Karpas-422 (cell line): ENCODE data around the gene DOK7. TPM values are rescaled to one million over a fixed set of nuclear protein-coding genes. Genes with fewer than 3 reads are reported as not detected.

Experiments
- DNase-seq: peaks from one replicate; pipeline ENCODE4 v3.0.0-alpha.2; 2015
- H2AFZ ChIP-seq: fragments of 200-600 bp; sonication (generic); 2 replicates; pipeline ENCODE4 v1.6.1; 2014; ENCODE audit warnings: antibody characterized with exemption, low read length, mixed read lengths
- H3K27ac ChIP-seq: fragments of 200-600 bp; sonication (generic); 2 replicates; pipeline ENCODE4 v1.5.1; 2014; ENCODE audit warnings: mild to moderate bottlenecking, low read length, moderate library complexity
- H3K27me3 ChIP-seq: fragments of 200-600 bp; sonication (generic); 2 replicates; pipeline ENCODE4 v1.6.1; 2014; ENCODE audit warnings: low read length, mixed read lengths
- H3K36me3 ChIP-seq: fragments of 200-600 bp; sonication (generic); 2 replicates; pipeline ENCODE4 v1.6.1; 2014; ENCODE audit warnings: low read length, mixed read lengths; ENCODE audit not compliant: insufficient read depth
- H3K4me1 ChIP-seq: fragments of 200-600 bp; sonication (generic); 2 replicates; pipeline ENCODE4 v1.6.1; 2014; ENCODE audit warnings: mild to moderate bottlenecking, low read length, mixed read lengths
- H3K4me2 ChIP-seq: fragments of 200-600 bp; sonication (generic); 2 replicates; pipeline ENCODE4 v1.6.1; 2014; ENCODE audit warnings: low read length, low read depth, mild to moderate bottlenecking; ENCODE audit not compliant: poor library complexity, severe bottlenecking
- H3K4me3 ChIP-seq: fragments of 200-600 bp; sonication (generic); 2 replicates; pipeline ENCODE4 v1.5.1; 2014; ENCODE audit warnings: mild to moderate bottlenecking, antibody characterized with exemption, low read length, mixed read lengths
- H3K79me2 ChIP-seq: fragments of 200-600 bp; sonication (generic); 2 replicates; pipeline ENCODE4 v1.6.1; 2014; ENCODE audit warnings: mild to moderate bottlenecking, low read length, mixed read lengths
- H3K9ac ChIP-seq: fragments of 200-600 bp; sonication (generic); 2 replicates; pipeline ENCODE4 v1.6.0; 2014; ENCODE audit warnings: low read length
- H3K9me2 ChIP-seq: fragments of 200-600 bp; sonication (generic), shearing (Covaris generic); replicated peaks from 2 replicates; pipeline ENCODE4 v1.6.0; 2014; ENCODE audit warnings: mild to moderate bottlenecking, low read length, moderate library complexity; ENCODE audit not compliant: insufficient read depth
- H3K9me3 ChIP-seq: fragments of 300-700, 200-600 bp; sonication (generic); 2 replicates; pipeline ENCODE4 v1.6.1; 2014; ENCODE audit warnings: low read length, mixed read lengths
- H4K20me1 ChIP-seq: fragments of 200-600 bp; sonication (generic); 2 replicates; pipeline ENCODE4 v1.6.1; 2014; ENCODE audit warnings: mild to moderate bottlenecking, antibody characterized with exemption, low read length, low read depth; ENCODE audit not compliant: insufficient read depth
- total RNA-seq: library from RNA; depleted of rRNA; stranded (reverse); fragments of >200 nt; shearing (Covaris generic); gene quantifications from 2 replicates; pipeline ENCODE4 v1.2.3, GENCODE V29; 2014; ENCODE audit warnings: low replicate concordance

The DOK7 gene
- total RNA-seq, 1 experiment from 2014 or later = 1.6 TPM

DNA sequence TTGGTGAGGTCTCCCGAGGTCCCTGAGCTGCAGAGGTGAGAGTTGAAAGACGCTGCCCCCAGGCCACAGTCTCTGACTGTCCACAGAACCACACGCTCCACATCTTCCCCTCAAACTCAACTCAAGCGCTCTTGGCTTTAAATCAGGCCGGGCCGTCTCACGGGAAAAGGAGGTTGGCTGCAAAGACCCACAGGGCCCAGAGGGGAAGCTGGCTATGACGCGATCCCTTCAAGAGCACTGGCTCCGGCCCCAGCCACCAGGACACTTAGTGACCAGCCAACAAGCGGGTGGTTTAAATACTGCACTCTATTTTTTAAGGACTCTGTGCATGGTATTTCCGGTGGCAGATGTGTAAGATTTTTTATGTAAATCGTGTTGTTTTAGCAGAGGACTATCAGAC is 49.2 kb downstream of the DOK7 start:
- Histone ChIP-seq H3K4me2 (no peak overlapping the region), H3K9me3 (no peaks in the 10 kb centered on the region), H3K9me2 (no peaks in the 10 kb centered on the region), H3K36me3 (peaks cover 11% of the 10 kb centered on the region; the same call in 1 of the 2 replicates), H3K27me3 (no peaks in the 10 kb centered on the region), H3K27ac (no peak overlapping the region), H4K20me1 (no peaks in the 10 kb centered on the region), H3K9ac (no peak overlapping the region), H3K79me2 (no peaks in the 10 kb centered on the region), H2AFZ (no peak overlapping the region), H3K4me1 (no peaks in the 10 kb centered on the region), H3K4me3 (no peak overlapping the region)
- DNase-seq = no peak

DNA sequence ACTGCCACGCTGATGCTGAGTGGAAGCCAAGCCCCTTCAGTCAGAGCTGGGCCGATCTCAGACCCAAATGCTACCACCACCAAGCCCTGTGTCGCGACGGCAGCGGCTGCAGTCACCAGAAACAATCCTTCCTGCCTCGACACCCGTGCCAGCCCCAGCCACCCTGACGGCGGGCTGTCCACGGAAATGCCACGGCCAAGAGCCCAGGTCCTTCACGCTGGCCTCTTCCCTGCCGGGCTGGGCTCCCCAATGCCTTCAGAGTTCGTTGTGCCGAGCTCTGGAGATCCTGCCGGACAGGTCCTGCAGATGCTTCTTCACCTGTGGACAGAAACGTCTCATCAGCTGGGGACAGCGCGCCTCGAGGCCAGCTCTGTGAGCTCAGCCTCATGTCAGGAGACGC is 49.6 kb downstream of the DOK7 start:
- no peak overlapping the region for H2AFZ ChIP-seq
- H3K4me3 ChIP-seq = no peak overlapping the region
- peaks cover 11% of the 10 kb centered on the region; the same call in 1 of the 2 replicates for H3K36me3 ChIP-seq
- DNase-seq = no peak
- no peaks in the 10 kb centered on the region for H3K9me2 ChIP-seq
- no peak overlapping the region for H3K4me2 ChIP-seq
- no peaks in the 10 kb centered on the region for H3K27me3 ChIP-seq
- no peaks in the 10 kb centered on the region for H3K79me2 ChIP-seq
- H3K4me1 ChIP-seq = no peaks in the 10 kb centered on the region
- H3K27ac ChIP-seq = no peak overlapping the region
- H3K9me3 ChIP-seq = no peaks in the 10 kb centered on the region
- no peaks in the 10 kb centered on the region for H4K20me1 ChIP-seq
- H3K9ac ChIP-seq = no peak overlapping the region

DNA sequence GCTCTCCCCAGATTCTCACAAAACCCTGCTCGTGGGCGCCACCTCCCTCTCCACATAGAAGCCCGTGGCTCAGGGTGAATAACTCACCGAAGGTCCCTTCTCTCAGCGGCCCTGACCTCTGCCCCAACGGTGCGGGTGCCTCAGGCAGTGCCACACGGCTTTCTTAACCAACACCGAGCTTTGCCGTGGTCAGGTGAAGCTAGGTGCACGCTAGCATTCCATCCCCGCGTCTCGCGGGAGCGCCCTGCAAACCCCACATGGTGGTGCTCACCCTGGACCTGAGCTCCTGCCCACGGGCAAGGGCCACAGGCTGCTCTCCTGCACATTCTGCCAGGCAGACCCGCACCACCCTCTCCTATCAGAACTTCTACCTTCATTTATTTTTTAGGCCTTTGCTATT is 50.7 kb downstream of the DOK7 start:
- Histone ChIP-seq H3K9me3 (no peaks in the 10 kb centered on the region), H3K4me3 (no peak overlapping the region), H3K9me2 (no peaks in the 10 kb centered on the region), H2AFZ (no peak overlapping the region), H3K9ac (no peak overlapping the region), H3K4me2 (no peak overlapping the region), H4K20me1 (no peaks in the 10 kb centered on the region), H3K36me3 (peaks cover 11% of the 10 kb centered on the region; the same call in 1 of the 2 replicates), H3K4me1 (no peaks in the 10 kb centered on the region), H3K27ac (no peak overlapping the region), H3K27me3 (no peaks in the 10 kb centered on the region), H3K79me2 (no peaks in the 10 kb centered on the region)
- no peak for DNase-seq

DNA sequence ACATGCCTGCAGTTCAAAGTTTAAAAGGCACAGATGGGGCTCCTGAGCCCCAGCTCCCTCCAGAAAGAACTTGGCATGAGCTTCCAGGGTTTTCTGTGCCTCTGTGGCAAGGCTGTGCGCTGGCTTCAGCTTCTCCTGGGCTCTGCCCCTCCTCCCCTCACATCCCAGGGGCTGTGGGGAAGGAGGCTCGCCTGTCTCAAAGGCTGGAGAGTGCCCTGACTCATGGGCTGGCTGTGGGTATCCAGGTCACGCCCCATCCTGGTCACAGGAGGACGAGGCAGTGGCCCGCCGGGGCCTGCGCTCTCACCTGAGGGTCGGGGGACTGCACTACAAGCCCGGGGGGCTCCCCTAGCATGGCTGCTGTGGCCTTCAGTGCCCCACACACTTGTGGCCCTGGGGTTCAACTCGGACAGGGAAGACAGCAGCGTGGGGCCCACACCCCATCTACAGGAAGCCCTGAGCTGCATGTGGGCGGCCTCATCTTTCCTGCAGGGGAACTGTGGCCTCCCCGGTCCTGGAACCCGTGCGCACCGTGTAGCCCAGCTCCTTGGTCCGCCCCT is 51.2 kb downstream of the DOK7 start:
- H3K4me2 ChIP-seq = no peak overlapping the region
- no peak overlapping the region for H3K4me3 ChIP-seq
- H3K27ac ChIP-seq = no peak overlapping the region
- H3K27me3 ChIP-seq = no peaks in the 10 kb centered on the region
- DNase-seq = no peak
- H3K9me3 ChIP-seq = no peaks in the 10 kb centered on the region
- peaks cover 11% of the 10 kb centered on the region; the same call in 1 of the 2 replicates for H3K36me3 ChIP-seq
- H2AFZ ChIP-seq = no peak overlapping the region
- H3K9ac ChIP-seq = no peak overlapping the region
- H3K79me2 ChIP-seq = no peaks in the 10 kb centered on the region
- no peaks in the 10 kb centered on the region for H3K4me1 ChIP-seq
- no peaks in the 10 kb centered on the region for H4K20me1 ChIP-seq
- no peaks in the 10 kb centered on the region for H3K9me2 ChIP-seq

DNA sequence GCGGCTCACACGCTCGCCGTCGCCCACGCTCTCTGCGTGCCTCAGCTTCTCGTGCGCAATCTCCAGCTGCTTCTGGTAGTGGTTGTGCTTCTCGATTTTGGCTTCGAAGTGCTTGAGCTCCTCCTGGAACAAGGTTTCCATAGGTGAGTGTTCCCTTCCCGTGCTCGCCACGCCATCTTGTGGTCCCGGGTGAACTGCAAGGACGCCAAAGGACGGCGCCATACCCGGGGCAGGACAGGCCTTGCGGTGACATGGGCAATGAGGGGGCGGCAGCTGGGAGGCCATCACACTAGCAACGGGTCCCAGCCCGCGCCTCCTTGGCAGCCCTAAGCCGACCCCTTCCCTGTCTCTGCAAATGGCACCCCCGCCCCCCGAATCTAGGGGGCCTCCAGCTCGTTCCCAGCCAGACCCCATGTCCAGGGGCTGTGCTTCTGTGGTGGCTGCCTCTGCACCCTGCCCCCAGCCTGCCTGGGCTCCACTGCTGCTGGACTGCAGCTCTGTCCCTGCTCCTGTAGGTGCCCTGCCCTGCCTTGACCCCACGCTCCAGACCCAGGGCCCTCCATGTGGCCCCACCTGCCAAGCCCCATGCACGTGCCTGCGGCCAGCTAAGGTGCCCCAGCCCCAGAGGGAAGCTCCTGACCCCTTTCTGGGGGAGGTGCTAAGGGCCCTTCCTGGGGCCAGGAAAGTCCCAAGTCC is 51.8 kb downstream of the DOK7 start:
- H3K4me3 ChIP-seq = no peak overlapping the region
- no peak overlapping the region for H2AFZ ChIP-seq
- H3K4me2 ChIP-seq = no peak overlapping the region
- peaks cover 11% of the 10 kb centered on the region; the same call in 1 of the 2 replicates for H3K36me3 ChIP-seq
- no peaks in the 10 kb centered on the region for H3K9me3 ChIP-seq
- no peaks in the 10 kb centered on the region for H3K4me1 ChIP-seq
- H4K20me1 ChIP-seq = no peaks in the 10 kb centered on the region
- no peak overlapping the region for H3K27ac ChIP-seq
- DNase-seq = no peak
- no peaks in the 10 kb centered on the region for H3K9me2 ChIP-seq
- H3K9ac ChIP-seq = no peak overlapping the region
- no peaks in the 10 kb centered on the region for H3K27me3 ChIP-seq
- H3K79me2 ChIP-seq = no peaks in the 10 kb centered on the region

DNA sequence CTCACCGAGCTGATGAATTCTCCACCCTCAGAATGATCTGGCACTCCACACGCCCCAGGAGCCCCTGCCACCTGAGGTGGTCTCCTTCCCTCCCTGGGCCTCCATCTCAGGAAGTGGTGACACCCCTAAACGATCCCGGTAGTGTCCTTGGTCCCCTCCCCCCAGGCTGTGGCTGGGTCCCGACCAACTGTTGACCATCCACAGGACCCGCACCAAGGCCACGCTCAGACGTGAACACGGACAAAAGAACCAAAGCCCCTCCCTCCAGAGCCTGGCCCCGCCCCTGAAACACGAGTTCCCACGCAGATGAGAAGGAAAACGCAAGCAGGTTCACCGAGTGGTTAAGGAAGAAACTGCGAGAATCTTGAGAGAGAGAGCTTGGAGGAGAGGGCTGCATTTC is 52.5 kb downstream of the DOK7 start:
- H3K27me3 ChIP-seq = no peaks in the 10 kb centered on the region
- no peaks in the 10 kb centered on the region for H3K4me1 ChIP-seq
- H2AFZ ChIP-seq = no peak overlapping the region
- H3K27ac ChIP-seq = no peak overlapping the region
- H3K4me3 ChIP-seq = no peak overlapping the region
- no peaks in the 10 kb centered on the region for H3K79me2 ChIP-seq
- H3K9me2 ChIP-seq = no peaks in the 10 kb centered on the region
- no peaks in the 10 kb centered on the region for H3K9me3 ChIP-seq
- H3K4me2 ChIP-seq = no peak overlapping the region
- H3K36me3 ChIP-seq = peaks cover 11% of the 10 kb centered on the region; the same call in 1 of the 2 replicates
- DNase-seq = no peak
- no peaks in the 10 kb centered on the region for H4K20me1 ChIP-seq
- H3K9ac ChIP-seq = no peak overlapping the region

DNA sequence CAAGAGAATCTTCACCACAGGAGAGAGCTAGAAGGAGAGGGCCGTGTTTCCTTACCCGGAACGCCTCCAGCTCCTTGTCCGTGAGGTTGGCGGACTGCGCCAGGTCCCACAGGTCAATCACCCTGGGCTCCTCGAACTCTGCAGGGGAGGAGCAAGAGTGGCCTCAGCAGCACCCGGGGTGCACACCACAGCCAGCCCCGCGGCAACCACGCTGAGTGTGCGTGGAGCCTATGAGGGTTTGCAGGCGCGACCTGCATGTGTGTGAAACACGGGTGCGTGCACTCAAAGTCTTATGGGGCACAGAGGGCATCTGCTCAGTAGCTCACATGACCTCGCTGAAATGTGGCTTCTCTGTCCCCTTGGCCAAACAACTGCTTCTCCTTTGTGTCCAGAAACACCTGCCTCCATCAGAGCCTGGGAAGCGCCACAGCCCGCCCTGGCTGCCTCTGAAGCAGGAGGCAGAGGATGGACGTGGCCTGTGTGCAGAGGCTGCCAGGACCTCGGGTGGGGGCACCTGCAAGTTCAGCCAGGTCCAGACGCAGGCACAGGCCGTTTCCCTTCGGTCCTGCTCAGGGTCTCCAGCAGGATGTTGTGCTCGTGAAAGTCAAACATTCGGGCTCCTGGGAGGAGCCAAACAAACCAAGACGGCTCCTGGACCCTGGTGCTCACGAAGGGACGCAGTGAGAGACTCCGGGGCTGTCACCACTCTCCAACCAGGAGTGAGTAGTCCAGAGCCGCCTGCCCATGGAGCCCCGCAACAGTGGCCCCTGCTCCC is 53.1 kb downstream of the DOK7 start:
- no peaks in the 10 kb centered on the region for H3K79me2 ChIP-seq
- no peak overlapping the region for H3K4me2 ChIP-seq
- no peak overlapping the region for H3K4me3 ChIP-seq
- no peak overlapping the region for H2AFZ ChIP-seq
- H3K27ac ChIP-seq = no peak overlapping the region
- H3K27me3 ChIP-seq = no peaks in the 10 kb centered on the region
- H3K36me3 ChIP-seq = peaks cover 7% of the 10 kb centered on the region; the same call in 1 of the 2 replicates
- no peaks in the 10 kb centered on the region for H4K20me1 ChIP-seq
- no peaks in the 10 kb centered on the region for H3K9me2 ChIP-seq
- H3K4me1 ChIP-seq = no peaks in the 10 kb centered on the region
- no peak for DNase-seq
- H3K9me3 ChIP-seq = no peaks in the 10 kb centered on the region
- H3K9ac ChIP-seq = no peak overlapping the region
